COR-L47 (cell line): ENCODE data around the gene PLEK2.

Experiments
- DNase-seq: peaks from one replicate; lab custom pipeline; 2025; lab: John Stamatoyannopoulos, UW

PLEK2 gene

DNA sequence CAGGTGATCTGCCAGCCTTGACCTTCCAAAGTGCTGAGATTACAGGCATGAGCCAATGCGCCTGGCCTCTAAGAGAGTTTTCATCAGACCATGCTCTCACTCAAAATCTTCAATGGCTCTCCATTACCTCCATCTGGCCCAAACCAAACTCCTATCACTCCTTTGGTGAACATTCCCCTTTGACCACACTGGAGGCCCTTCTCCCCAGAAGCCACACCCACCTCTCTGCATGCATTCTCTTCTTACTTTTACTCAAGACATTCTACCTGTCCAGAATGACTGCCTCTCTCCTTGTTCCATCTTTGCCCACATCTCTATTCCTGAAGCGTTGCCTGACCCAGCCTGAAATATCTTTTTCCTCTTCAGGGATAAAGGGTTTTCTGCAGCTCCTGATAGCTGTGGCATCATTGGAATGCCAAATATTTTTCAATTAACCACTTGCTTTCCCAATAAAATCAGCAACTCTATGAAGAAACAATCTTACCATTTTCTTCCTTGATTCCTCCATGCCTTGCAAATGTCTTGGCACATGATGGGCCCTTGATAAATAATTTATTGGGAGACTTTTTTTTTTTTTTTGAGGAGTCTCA, 15.5 kb downstream of the PLEK2 start:
- DNase-seq: no peak

DNA sequence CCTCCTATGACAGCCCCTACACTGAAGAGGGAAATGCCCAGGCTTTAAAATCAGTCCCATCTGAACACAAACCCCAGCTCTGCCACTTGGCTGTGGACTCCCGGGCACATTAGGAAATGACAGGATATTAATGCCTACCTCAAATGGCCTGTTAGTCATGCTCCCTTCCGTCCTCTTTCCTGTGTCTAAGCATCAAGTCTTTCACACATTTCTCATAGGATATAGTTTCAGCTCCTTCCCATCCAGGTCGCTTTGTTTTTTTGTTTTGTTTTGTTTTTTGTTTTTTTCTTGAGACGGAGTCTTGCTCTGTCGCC, 16.1 kb downstream of the PLEK2 start:
- no peak for DNase-seq

DNA sequence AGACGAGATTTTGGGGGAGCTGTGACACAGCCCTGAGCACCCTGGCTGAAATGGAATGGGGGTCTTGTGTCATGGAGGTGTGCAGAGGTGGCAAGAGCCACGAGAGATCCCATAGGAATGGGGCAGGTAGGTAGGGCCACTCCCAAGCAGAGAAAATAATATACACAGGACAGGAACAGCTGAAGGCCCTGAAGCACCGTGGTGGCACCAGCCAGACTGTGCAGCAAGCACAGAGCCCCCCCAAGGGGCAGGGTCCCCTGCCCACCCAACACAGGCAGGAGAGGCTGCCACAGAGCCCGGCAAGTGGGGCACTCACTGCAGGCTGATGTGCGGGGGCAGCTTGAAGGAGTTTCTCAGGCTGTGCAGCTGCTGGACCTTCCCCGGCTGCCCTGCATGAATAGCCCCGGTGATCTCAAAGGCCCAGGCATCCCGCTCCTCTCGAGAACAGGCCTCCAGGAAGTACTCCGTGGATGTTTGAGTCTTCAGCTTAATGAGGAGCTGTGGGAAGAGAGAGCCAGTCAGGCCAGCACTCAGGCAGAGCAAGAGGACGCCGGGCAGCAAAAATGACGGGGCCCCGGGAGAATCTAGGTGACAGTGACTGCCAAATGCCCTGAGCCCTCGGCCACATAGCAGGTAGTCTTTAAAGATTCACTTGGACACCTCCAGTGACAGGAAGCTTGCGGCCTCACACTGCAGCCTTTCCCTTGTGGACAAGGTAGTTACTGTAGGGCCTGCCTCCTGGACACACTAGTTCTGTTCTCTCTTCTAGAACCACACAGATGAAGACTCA, 16.7 kb downstream of the PLEK2 start:
- DNase-seq: no peak

DNA sequence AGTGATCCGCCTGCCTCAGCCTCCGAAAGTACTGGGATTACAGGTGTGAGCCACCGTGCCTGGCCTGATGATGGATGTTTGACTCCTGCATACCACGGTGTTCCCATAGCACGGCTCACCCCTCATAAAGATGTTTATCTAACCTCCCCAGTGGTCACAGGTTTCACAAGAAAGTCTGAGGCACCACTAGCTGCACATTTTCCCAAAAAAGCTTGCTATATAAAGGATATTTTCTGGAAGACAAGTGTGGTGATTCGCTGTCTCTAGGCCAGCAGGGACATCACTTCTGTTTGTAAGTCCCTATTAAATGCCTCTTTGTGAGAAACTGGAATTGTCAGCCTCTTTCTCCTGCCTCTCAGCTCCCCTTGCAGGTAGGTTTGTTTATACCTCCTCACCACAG, 18.3 kb downstream of the PLEK2 start:
- DNase-seq: no peak

DNA sequence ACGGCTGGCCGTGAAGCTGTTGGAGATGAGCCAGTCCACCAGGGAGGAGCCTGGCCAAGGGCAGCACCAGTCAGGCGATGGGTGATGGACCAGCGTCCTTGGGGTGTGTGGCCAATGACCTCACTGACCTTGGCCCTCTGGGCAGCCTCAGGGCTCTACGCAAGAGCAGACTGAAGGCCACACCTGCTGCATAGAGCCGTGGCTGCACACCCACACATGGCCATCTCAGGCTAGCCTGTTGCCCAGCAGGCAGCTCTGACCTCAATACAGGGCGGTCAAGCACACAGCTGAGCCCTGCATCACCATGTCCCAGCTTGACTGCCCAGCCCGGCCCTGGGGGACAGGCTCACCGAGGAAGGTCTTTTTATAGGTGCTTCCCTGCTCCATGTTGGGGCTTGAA, 19.2 kb downstream of the PLEK2 start:
- DNase-seq: no peak

DNA sequence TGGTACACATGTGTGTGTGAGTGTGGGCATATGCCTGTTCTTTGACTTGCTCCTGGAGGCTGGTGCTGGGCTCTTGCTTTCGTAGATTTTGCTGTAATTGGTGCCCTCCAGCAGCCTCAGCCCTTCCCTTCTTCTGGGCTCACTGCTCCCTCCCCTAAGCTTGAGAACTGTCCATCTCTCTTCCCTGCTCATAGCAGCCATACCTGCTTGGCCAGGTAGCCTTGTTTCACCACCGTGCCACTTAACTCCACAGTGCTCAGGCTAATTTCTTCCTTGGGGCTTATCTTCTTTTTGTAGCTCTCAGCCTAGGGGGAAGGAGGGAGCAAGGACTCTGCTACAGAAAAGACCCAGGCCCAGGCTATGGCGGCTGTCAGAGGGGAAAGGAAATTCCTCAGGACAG, 19.8 kb downstream of the PLEK2 start:
- DNase-seq: no peak

DNA sequence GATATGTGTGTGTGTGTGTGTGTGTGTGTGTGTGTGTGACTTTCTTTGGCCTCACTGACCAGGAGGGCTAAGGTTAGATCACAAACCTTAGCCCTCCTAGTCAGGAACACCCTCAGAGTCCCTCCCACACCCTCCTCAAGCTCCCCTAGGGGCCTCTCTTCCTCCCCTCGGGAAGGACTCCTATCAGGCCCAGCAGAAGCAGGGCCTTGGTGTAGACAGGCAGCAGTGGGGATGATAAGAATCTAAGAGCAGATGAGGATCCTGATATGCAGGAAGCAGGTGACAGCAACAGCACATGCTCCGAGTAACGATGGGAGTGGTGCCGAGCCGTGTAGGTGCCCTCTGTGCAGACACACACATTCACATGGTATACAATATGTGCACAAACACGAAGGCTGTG, 20.7 kb downstream of the PLEK2 start:
- no peak for DNase-seq

DNA sequence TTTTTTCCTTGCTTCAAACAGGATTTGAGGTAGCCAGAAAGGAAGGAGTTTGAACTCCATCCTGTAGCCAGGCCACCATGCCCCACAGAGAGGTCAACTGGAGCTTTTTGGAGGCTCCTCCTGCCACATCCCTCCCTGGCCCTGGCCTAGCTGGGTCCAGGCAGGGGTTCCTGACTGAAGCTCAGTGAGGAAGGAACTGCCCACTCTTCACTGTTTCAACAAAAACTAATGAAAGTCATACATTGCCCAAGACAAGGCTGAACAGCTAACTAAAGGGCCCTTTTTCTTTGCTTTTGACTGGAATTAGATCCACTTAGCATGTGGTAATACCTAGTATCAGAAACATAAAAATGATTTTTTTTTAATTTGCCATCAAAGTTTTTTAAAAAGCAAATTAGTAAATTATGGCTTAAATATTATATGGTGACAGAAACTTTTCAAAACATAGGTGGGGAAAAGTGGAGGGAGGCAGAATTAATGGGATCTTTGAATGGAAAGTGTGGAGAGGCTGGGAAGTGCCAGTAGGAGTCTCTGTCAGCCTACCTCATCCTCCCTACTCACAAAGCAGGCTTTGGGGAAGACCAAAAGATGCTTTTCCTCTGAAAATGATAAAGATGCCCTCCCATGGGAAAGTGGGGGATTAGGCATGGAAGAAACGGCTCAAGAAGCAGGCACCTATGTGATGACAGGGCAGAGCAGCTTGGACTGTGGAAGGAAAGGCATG, 22.0 kb downstream of the PLEK2 start:
- DNase-seq: no peak

DNA sequence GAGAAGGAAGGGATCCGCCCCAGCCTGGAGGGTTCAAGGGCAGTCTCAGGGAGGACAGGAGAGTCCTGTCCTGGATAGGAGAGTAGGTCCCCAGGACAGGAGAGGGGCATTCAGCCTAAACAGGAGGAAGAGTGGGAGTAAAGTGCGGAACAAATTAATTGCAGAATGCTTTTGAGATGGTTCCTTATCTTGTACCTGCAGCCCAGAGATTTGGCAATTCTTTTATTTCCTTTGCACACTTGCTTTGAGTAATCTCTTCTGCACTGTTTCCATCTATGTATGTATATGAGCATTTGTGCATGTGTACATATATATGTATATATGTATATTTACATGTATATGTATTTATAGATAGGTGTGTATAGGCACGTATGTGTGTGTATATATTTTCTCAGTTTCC, 22.7 kb downstream of the PLEK2 start:
- no peak for DNase-seq

DNA sequence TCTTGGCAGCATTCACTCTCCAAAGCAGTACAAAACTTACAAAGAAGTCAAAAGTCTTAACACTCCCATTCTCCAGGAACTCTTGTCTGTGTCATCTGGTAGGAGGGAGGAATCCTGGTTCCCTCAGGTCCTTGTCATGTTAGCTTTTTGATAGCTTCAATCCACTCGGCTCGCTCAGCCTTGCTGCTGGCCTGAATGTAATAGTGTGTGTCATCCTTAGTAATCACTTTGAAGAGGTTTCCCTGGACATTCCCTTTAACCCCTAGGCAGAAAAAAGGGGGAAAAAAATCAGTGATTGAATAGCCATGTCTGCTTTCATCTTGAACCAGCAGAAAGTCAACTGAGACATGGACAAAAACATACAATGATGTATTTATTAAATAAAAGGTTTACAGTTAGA, 24.8 kb downstream of the PLEK2 start:
- no peak for DNase-seq

DNA sequence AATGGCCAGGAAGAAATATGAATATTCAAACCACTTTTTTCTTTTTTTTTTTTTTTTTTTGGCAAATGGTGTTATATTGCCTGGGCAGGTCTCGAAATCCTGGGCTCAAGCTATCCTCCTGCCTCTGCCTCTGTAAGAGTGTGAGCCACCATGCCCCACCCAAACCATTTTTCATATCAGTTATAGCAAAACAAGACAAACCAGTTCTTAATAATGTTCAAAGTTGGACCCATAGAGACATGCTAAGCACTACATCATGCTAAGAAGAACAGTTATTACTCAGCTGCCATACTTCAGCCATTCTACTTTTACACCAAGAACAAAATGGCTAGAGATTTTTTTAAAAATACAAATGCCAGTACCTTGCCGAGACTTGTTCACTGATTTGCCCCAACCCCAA, 26.3 kb downstream of the PLEK2 start:
- no peak for DNase-seq

DNA sequence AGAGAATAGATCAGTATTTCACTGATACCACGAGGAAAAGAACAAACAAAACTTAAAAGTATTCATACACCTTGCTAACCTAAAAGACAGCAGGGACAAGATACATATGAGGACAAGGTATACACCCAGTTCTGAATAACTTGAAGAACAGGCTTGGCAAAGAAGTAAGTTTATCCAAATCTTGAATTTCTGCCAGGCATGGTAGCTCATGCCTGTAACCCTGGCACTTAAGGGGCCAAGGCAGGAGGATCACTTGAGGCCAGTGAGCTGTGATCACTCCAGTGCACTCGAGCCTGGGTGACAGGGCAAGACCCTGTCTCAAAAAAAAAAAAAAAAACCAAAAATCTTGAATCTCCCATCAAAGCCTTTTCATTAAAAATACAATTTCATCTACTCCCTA, 26.8 kb downstream of the PLEK2 start:
- DNase-seq: no peak

DNA sequence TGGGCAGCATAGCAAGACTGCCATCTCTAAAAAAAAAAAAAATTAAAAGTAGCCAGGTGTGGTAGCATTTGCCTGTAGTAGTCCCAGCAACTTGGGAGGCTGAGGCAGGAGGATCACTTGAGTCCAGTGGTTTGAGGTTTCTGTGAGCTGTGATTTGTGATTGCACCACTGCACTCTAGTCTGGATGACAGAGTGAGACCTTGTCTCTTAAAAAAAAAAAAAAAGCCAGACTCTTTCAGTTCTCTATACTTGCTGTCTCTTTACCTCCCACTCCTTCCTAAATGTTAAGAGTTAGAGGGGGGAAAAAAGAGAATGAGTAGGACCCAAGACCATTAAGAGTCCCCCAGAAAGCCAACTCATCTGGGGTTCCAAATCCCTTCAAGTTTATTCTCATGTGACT, 34.0 kb downstream of the PLEK2 start:
- DNase-seq: no peak

DNA sequence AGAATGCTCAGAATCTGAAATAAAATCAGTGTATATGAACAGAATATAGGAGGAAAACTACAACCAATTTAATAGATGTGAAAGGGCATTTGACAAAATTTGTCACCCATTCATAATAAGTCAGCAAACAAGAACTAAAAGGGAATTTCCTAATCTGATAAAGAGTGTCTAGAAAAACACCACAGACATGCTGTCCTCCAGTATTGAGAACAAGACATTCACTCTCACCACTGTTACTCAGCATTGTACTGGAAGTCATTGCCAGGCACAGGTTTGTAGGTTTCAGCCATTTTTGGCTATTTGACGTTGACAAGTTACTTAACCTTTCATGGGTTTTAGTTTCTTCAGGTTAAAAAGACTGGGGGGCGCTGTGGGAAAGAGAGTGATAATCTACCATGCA, 38.6 kb downstream of the PLEK2 start:
- DNase-seq: no peak

DNA sequence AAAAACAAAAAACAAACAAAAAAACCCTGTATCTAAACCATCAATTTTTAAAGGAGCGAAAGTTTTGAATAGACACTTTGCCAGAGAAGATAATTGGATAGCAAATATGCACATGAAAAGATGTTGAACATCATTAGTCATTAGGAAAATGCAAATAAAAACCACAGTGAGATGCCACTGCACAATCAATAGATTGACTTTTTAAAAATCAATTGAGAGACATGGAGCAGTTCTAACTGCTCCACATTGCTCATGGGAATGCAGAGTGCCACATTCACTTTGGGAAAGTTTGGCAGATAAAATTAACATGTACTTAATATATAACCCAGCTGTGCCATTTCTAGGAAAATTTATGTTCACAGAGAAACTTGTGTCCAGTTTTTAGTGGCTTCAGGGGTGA, 39.1 kb downstream of the PLEK2 start:
- DNase-seq: no peak

DNA sequence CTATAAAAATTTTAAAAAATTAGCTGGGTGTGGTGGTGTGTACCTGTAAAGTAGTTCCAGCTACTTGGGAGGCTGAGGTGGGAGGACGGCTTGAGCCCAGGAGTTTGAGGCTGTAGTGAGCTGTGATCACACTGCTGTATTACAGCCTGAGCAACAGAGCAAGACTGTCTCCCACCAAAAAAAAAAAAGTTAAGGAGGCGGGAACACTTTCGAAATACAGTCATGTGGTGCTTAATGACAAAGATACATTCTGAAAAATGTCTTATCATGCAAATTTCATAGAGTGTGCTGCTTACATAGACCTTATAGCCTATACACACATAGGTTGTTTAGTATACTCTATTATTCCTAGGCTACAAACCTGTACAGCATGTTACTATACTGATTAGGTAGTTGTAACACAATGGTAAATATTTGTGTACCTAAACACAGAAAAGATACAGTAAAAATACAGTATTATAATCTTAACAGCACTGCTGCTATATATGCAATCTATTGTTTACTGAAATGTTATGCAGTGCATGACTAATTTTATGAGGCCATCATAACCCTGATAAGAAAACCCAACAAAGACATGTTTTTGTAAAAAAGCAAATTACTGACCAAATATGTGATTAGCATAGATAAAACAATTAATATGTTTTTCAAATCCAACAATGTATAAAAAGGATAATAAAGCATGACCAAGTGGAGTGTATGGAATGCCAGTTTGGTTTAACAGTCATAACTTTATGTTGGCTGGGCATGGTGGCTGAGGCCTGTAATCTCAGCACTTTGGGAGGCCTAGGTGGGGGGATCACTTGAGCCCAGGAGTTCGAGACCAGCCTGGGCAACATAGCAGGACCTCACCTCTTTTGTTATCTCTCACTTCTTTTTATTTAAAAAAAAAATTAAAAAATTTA, 40.5 kb downstream of the PLEK2 start:
- no peak for DNase-seq

DNA sequence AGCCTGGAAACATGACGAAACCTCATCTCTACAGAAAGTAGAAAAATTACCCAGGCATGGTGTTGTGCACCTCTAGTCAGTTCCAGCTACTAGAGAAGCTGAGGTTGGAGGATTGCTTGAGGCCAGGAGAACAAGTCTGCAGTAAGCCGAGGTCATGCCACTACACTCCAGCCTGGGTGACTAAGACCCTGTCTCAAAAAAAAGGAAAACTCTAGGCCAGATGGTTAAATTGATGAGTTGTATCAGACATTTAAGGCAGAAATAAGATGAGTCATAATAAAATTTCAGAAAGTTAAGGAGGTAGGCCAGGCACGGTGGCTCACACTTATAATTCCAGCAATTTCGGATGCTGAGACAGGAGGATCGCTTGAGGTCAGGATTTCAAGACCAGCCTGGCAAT, 41.1 kb downstream of the PLEK2 start:
- no peak for DNase-seq

DNA sequence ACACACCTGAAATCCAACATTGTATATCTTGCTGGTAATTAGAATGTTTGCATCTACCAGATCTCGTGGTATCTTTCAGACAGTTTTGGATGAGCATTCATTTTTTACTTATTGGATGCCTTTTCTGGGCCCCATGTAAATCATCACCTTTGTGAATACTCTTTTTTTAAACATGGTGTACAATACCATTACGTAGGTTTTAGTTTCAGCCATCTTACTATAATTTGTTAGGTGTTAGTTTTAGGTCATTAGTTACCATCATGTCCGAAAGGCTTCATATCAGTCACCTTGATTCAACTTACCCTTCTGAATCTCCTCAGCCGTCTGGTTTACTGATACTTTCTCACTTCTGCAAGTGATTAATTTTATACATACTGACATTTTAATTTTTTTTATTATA, 46.5 kb downstream of the PLEK2 start:
- no peak for DNase-seq

DNA sequence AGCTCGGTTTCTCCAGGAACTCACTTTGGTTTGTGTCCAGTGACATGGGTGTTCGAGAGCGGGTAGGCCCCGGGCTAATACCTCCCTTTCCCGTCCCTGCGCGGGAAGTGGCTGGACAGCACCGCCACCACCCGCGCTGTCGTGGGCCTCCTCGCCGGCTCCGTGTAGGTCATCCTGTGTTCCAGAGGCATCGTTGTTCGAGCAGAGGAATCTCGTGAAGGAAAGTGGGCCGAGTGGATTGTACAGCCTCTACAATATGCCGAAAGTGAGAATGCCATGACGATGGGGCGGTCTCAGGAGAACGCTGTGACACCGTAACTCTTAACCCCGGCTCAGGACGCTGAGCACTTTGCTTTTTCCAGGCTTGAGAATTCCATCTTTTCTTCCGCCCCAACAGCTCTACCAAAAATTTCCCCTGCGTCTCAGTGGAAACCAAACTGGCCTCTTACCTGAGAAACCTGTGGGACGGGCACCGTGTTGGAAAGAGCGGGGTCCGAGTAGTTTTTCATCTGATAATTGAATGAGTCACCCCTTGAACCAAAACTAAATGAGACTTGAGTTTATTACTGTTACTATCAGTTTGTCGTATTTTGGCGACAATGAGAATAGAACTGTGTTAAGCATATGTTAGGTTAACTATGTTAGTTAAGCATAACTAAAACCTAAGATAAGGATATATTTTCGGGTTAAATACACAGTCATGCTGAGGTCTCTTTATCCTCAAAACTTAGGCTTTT, 51.3 kb downstream of the PLEK2 start:
- DNase-seq: no peak

DNA sequence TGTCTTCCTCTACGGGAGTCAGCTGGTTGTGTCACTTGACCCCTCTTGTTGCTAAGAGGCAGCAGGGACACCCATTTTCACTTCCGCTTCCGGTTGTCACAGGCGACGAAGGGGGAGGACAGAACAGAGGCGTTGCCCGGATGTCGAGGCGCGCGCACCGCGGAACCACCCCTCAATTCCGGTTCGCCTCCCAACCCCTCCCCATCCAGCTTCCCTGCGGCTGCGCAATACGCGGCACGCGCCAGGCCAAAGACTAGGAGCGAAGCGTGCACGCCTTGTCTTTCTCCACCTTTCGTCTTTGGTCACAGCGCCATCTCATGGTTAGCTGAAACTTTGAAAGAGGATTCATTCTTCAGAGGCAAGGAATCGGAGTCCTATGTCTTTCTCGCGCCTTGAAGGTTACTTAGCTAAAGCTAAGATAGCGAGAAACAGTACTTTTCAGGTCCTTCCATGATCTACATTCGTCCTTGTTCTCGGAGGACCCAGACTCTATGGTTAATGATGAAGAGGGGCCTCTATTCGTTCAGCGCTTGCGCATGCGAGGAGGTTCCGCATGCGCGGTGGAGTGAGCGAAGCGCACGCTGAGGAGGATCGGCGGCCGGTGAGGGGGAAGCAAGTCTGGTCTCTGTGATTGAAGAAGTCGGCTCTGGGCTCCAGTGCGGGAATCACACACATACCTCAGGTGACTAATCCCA, 52.0 kb downstream of the PLEK2 start, which contains the start of the genes ATP6V1D and EIF2S1:
ATP6V1D (minus strand) TSS at position 30 of the 695 bp plus-strand sequence. CDS start 106 bp downstream, outside the sequence.
EIF2S1 (plus strand) TSS at position 554 of the 695 bp plus-strand sequence. CDS start 4,440 bp downstream, outside the sequence.
- peak; percentile 99 for DNase-seq
